Right atrium auricular region (tissue), 2 donors: Measurements from ENCODE around the gene TARM1. TPM values are rescaled to one million over a fixed set of nuclear protein-coding genes. Genes with fewer than 3 reads are reported as not detected.
A peak's percentile ranks its signal among the peaks of the same experiment; 100 is the strongest.

Experiments used
- DNase-seq: peaks from one replicate; pipeline ENCODE4 v3.0.0-alpha.2; 2019; ENCODE audit warnings: low spot score
- H3K27ac ChIP-seq, 2 donors: fragments of 200-600 bp; sonication (generic); 1 replicate in 1 of 2; 2 replicates in 1 of 2; pipeline ENCODE4 v1.5.1; 2016 to 2019
- H3K27me3 ChIP-seq, 2 donors: fragments of 200-600 bp; sonication (generic); one replicate each; pipeline versions ENCODE4 v1.5.1 to v1.6.0; 2017 to 2019
- H3K36me3 ChIP-seq: fragments of 200-600 bp; sonication (generic); one replicate; pipeline ENCODE4 v1.5.1; 2016
- H3K4me1 ChIP-seq, 2 donors: fragments of 200-600 bp; sonication (generic); one replicate each; pipeline versions ENCODE4 v1.5.1 to v1.6.0; 2017 to 2019
- H3K4me3 ChIP-seq, 2 donors: fragments of 200-600 bp; sonication (generic); 1 replicate in 1 of 2; 2 replicates in 1 of 2; pipeline ENCODE4 v1.5.1; 2017 to 2019; ENCODE audit warnings: mild to moderate bottlenecking in 1 of 2, moderate library complexity in 1 of 2
- H3K9me3 ChIP-seq, 2 donors: fragments of 200-600 bp; sonication (generic); one replicate each; pipeline ENCODE4 v1.5.1; 2019
- CTCF ChIP-seq, 2 donors: fragments of 200-600 bp; sonication (generic); IDR thresholded peaks; one replicate each; pipeline ENCODE4 v1.5.1; 2019; ENCODE audit warnings: antibody characterized with exemption in 2 of 2
- total RNA-seq, 2 donors: library from RNA; depleted of rRNA; stranded (reverse); fragments of >200 nt; gene quantifications; one replicate each; pipeline ENCODE4 v1.1.0, GENCODE V29; 2016

TARM1 gene
- total RNA-seq, 2 donors from 2014 or later, result not detected

- H3K4me1 ChIP-seq, result no peaks in the 10 kb centered on the region
- no peak overlapping the region for H3K4me3 ChIP-seq
- no peak for DNase-seq
- no peak for TF ChIP-seq CTCF (IDR thresholded peaks at IDR 0.05)
- no peaks in the 10 kb centered on the region for H3K36me3 ChIP-seq
- no peak overlapping the region for H3K27ac ChIP-seq
- no peaks in the 10 kb centered on the region for H3K9me3 ChIP-seq
- no peaks in the 10 kb centered on the region for H3K27me3 ChIP-seq
Measured at GRCh38 chr19:54035215-54036178, 45.7 kb downstream of the TARM1 start.

GRCh38 chr19:54030895-54031586, 50.1 kb downstream of the TARM1 start:
- H3K36me3 ChIP-seq, result no peaks in the 10 kb centered on the region
- H3K27me3 ChIP-seq, result no peaks in the 10 kb centered on the region
- H3K27ac ChIP-seq, result no peak overlapping the region
- DNase-seq, result no peak
- no peaks in the 10 kb centered on the region for H3K4me1 ChIP-seq
- H3K4me3 ChIP-seq, result no peak overlapping the region
- peak in 1 of 2 donors; percentile 28 for TF ChIP-seq CTCF (IDR thresholded peaks at IDR 0.05)
- H3K9me3 ChIP-seq, result no peaks in the 10 kb centered on the region

GRCh38 chr19:54029930-54030490, 51.2 kb downstream of the TARM1 start:
- DNase-seq, result peak; percentile 62
- no peak overlapping the region for H3K27ac ChIP-seq
- H3K9me3 ChIP-seq, result no peaks in the 10 kb centered on the region
- H3K27me3 ChIP-seq, result no peaks in the 10 kb centered on the region
- no peak overlapping the region for H3K4me3 ChIP-seq
- TF ChIP-seq CTCF (IDR thresholded peaks at IDR 0.05), result peak in 1 of 2 donors; percentile 64
- H3K36me3 ChIP-seq, result no peaks in the 10 kb centered on the region
- no peaks in the 10 kb centered on the region for H3K4me1 ChIP-seq

GRCh38 chr19:54029301-54029700, 51.9 kb downstream of the TARM1 start:
- H3K9me3 ChIP-seq, result no peaks in the 10 kb centered on the region
- H3K36me3 ChIP-seq, result no peaks in the 10 kb centered on the region
- no peak for DNase-seq
- H3K4me1 ChIP-seq, result no peaks in the 10 kb centered on the region
- H3K27ac ChIP-seq, result no peak overlapping the region
- no peak overlapping the region for H3K4me3 ChIP-seq
- no peak for TF ChIP-seq CTCF (IDR thresholded peaks at IDR 0.05)
- H3K27me3 ChIP-seq, result no peaks in the 10 kb centered on the region

GRCh38 chr19:54026656-54027055, 54.5 kb downstream of the TARM1 start:
- Histone ChIP-seq H3K4me1 (no peaks in the 10 kb centered on the region), H3K27me3 (no peaks in the 10 kb centered on the region), H3K36me3 (no peaks in the 10 kb centered on the region), H3K27ac (no peak overlapping the region), H3K4me3 (no peak overlapping the region), H3K9me3 (no peaks in the 10 kb centered on the region)
- TF ChIP-seq CTCF (IDR thresholded peaks at IDR 0.05), result no peak
- no peak for DNase-seq
